ENCODE data around the gene PCSK5.

- TF ChIP-seq, protein P1, sequence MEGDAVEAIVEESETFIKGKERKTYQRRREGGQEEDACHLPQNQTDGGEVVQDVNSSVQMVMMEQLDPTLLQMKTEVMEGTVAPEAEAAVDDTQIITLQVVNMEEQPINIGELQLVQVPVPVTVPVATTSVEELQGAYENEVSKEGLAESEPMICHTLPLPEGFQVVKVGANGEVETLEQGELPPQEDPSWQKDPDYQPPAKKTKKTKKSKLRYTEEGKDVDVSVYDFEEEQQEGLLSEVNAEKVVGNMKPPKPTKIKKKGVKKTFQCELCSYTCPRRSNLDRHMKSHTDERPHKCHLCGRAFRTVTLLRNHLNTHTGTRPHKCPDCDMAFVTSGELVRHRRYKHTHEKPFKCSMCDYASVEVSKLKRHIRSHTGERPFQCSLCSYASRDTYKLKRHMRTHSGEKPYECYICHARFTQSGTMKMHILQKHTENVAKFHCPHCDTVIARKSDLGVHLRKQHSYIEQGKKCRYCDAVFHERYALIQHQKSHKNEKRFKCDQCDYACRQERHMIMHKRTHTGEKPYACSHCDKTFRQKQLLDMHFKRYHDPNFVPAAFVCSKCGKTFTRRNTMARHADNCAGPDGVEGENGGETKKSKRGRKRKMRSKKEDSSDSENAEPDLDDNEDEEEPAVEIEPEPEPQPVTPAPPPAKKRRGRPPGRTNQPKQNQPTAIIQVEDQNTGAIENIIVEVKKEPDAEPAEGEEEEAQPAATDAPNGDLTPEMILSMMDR (IDR thresholded peaks at IDR 0.05; ENCODE audit: extremely low read depth in 1 of 2, insufficient read depth in 1 of 2, low read depth in 1 of 2, low read length in 2 of 2) = no peak
- TF ChIP-seq POLR2A (IDR thresholded peaks at IDR 0.05; ENCODE audit: low read depth, low read length) = no peak
These were observed 44.7 kb upstream of the PCSK5 start for GRCh38 chr9:75845806-75846205.
